Jurkat, Clone E6-1 (cell line): ENCODE results near the gene PSENEN.

ENCODE experiments used
- DNase-seq: peaks from one replicate; pipeline ENCODE4 v3.0.0-alpha.2; 2011; ENCODE audit warnings: low read depth, low spot score
- H3K4me3 ChIP-seq: 2 replicates; pipeline ENCODE4 v1.5.1; 2011; ENCODE audit warnings: mild to moderate bottlenecking, low read length, control low read depth, moderate library complexity

PSENEN gene

DNA sequence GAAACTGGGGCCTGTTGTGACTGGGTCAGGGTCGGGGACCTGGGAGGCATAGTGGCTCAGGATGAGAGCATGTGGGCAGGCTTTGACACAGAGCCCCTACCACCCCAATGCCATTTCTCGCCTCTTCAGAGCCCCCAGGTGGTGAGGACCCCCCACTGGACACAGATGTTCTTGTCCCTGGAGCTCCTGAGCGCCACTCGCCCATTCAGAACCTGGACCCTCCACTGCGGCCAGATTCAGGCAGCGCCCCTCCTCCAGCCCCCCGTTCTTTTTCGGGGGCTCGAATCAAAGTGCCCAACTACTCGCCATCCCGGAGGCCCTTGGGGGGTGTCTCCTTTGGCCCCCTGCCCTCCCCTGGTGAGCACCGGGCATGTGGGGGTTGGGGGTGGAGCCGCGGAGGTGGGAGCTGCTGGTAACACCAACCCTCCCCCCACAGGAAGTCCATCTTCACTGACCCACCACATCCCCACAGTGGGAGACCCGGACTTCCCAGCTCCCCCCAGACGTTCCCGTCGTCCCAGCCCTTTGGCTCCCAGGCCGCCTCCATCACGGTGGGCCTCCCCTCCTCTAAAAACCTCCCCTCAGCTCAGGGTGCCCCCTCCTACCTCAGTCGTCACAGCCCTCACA, 13.6 kb upstream of the PSENEN start:
- DNase-seq = no peak
- H3K4me3 ChIP-seq = no peak overlapping the region

DNA sequence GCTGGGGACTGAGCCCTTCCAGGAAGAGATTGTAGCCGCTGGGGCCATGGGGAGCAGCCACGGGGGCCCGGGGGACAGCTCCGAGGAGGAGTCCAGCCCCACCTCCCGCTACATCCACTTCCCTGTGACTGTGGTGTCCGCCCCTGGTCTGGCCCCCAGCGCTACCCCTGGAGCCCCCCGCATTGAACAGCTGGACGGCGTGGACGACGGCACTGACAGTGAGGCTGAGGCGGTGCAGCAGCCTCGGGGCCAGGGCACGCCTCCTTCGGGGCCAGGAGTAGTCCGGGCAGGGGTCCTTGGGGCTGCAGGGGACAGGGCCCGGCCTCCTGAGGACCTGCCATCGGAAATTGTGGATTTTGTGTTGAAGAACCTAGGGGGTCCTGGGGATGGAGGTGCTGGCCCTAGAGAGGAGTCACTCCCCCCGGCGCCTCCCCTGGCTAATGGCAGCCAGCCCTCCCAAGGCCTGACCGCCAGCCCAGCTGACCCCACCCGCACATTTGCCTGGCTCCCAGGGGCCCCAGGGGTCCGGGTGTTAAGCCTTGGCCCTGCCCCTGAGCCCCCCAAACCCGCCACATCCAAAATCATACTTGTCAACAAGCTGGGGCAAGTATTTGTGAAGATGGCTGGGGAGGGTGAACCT, 12.8 kb upstream of the PSENEN start:
- no peak overlapping the region for H3K4me3 ChIP-seq
- no peak for DNase-seq

DNA sequence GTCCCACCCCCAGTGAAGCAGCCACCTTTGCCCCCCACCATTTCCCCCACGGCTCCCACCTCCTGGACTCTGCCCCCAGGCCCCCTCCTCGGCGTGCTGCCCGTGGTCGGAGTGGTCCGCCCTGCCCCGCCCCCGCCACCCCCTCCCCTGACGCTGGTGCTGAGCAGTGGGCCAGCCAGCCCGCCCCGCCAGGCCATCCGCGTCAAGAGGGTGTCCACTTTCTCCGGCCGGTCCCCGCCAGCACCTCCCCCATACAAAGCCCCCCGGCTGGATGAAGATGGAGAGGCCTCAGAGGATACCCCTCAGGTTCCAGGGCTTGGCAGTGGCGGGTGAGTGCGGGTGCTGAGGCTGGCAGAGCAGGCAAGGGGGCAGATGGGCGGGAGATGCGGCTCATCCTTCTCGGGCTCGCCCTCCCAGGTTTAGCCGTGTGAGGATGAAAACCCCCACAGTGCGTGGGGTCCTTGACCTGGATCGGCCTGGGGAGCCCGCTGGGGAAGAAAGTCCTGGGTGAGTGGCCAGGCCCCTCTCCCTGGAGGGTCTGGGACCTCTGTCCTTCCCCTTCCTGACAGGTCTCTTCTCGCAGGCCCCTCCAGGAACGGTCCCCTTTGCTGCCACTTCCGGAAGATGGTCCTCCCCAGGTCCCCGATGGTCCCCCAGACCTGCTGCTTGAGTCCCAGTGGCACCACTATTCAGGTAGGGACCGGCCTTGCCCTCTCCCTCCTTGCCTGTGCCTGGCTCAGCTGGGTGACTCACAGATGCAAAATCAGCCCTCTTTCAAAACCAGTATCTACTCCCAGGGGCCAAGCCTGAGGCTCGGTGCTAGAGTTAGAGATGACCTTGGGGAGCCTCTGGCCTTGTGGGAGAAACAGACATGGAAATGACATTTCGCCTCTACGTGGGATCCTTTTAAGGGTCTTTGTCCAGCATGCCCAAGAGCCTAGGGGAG, 12.0 kb upstream of the PSENEN start:
- H3K4me3 ChIP-seq = no peak overlapping the region

DNA sequence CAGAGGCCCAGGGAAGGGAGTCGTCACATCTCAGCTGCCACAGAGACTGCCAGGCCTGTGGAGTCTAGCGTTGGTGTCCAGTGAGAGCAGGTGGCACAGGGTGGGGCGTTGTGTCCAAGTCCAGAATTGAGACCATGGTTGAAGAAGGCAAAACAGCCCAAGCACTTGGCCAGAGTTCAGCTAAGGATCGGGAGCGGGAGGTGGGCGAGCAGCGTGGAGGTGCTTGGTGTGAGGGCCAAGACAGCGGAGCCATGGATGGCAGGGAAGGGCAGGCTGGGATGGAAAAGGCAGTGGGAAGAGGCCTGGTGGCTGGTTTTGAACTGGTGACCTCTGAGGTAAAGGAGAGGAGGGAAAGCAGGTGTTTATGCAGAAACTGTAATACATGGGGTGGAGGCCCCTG, 11.2 kb upstream of the PSENEN start:
- H3K4me3 ChIP-seq = no peak overlapping the region
- DNase-seq = no peak

More for the DNA sequence above, 12.0 kb upstream of the PSENEN start:
- DNase-seq = no peak

DNA sequence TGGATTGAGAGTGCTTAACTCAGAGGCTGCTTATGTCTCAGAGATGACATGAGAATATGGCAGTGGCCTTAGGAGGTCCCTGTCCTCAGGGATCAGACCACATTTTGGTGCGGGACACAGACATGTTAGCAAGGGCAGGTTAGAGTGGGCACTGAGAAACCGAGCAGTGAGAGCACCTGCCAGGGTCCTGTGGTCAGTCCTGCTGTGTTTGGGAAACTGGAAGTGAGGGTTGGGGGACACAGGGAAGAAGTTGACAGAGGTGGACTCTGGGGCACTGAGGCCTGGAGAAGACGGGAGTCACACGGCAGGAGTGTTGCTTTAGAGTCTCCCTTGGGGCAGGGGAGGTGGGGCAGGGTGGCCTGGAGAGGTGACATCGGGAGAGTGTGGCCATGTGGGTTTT, 10.6 kb upstream of the PSENEN start:
- no peak for DNase-seq
- H3K4me3 ChIP-seq = no peak overlapping the region

DNA sequence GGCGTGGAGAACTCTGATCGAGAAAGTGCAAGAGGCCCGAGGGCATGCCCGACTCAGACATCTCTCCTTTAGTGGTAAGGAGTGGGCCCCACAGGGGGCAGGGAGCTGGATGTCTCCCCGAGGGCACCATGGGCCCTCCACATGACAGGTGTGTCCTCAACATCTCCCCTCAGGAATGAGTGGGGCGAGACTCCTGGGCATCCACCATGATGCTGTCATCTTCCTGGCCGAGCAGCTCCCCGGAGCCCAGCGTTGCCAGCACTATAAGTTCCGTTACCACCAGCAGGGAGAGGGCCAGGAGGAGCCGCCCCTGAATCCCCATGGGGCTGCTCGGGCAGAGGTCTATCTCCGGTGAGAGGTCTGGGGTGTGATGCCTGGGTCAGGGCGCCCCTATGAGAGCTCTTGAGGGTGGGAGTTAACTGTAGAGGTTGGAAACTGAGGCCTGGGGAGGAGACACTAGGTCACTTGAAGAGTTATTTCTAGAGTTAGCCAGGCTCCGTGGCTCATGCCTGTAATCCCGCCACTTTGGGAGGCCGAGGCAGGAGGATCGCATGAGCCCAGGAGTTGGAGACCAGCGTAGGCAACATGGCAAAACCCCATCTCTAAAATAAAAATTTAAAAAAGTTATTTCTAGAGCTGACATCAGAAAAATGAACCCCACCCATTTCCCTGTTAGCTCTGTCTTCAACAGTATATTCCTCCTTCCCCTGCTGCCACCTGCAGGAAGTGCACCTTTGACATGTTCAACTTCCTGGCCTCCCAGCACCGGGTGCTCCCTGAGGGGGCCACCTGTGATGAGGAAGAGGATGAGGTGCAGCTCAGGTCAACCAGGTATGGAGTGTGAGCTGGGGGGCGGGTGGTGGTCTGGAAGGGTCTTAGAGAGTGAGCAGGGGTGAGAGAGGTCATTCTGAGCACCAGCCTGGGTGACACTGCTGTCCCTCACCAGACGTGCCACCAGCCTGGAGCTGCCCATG, 8.3 kb upstream of the PSENEN start:
- H3K4me3 ChIP-seq = no peak overlapping the region
- DNase-seq = no peak

DNA sequence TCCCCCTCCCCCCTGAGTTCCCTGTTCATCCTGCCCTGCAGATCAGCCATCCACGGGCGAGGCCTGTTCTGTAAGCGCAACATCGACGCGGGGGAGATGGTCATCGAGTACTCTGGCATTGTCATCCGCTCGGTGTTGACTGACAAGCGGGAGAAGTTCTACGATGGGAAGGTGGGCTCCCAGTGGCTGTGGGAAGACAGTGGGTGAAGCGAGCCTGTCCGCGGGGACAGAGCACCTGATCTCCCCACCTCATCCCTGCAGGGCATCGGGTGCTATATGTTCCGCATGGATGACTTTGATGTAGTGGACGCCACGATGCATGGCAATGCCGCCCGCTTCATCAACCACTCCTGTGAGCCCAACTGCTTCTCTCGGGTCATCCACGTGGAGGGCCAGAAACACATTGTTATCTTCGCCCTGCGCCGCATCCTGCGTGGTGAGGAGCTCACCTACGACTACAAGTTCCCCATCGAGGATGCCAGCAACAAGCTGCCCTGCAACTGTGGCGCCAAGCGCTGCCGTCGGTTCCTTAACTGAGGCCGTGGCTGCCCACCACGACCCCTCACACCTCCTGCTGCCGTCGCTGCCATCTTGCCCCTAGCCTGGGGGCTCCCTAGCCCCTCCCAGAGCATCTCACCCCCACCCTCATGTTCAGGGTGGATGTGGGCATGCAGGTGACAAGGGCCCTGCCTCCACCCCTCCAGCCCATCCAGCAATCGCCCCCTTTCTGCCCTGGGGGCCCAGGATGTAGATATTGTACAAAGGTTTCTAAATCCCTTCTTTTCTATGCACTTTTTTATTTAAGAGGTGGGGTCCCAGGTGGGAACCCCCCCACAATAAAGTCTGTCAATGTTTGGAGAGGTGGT, 7.2 kb upstream of the PSENEN start:
- no peak for DNase-seq
- H3K4me3 ChIP-seq = no peak overlapping the region

DNA sequence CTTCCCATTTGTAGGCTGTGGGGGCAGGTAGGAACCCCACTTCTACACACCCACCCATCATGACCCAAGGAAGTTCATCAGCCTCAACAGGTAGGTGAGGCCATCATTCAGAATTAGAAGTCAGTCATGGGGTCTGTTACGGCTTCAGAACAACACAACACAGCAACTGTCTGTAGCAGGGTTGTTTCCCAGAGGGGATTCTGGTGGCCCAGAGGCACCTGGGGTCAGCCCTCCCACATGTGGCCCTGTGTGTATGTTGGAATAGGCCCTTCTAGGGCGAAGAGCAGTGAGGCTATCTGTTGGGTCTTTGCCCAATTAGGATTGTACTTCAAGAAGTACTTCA, 6.6 kb upstream of the PSENEN start:
- no peak for DNase-seq
- no peak overlapping the region for H3K4me3 ChIP-seq

DNA sequence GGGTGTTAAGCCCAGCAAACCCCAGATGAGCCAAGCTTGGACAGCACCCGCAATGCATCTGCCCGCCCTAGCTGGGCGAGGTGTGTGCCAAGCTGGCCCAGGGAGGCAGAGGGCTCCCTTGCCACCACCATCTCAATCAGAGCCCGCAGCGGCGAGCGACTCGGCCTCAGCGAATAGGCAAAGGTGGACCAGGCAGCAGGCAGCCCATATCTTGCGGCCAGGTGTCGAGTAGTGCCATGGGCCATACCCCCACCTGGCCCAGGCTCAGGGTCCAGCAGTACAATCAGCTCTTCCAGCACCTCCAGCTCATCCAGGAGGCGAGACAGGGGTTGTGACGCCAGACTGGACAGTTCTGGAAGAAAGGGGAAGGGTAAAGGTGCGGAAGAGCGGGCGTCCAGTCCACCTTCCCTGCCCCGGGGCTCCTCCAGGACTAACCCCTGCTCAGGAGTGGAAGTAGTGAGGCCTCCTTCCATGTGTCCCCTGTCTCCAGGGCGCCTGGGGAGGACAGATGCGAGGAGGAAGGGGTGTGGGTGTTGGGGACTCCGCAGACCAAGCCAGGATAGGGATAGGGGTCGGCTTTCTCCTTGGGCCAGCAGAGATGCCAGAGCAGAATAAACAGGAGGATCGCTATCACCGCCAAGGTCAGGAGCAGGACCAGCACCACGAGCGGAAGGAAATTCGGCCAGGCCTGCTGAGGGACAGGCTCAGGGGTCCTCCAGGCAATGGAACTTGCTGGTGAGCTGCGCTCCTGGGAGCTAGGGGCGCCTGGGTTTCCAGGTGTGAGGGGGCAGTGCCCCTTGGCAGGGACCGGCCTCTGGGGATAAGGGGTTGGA, 6.0 kb upstream of the PSENEN start:
- DNase-seq = no peak
- H3K4me3 ChIP-seq = peak overlapping the region; percentile 69

DNA sequence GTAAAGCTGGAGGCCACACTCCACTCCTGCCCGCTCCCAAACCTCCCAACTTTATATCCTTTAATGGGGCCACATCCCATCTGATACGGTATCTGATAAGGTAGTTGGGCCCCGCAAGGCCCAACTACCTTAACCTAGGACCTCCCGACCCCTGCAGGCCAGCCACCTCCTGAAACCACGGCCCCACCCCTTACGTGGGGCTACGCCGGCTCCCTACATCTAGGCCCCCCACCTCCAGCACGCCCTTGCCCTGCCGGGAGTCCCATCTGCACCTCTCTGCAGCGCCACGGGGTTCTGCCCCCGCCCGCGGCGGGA, 5.4 kb upstream of the PSENEN start:
- DNase-seq = no peak
- H3K4me3 ChIP-seq = peak overlapping the region; percentile 69

DNA sequence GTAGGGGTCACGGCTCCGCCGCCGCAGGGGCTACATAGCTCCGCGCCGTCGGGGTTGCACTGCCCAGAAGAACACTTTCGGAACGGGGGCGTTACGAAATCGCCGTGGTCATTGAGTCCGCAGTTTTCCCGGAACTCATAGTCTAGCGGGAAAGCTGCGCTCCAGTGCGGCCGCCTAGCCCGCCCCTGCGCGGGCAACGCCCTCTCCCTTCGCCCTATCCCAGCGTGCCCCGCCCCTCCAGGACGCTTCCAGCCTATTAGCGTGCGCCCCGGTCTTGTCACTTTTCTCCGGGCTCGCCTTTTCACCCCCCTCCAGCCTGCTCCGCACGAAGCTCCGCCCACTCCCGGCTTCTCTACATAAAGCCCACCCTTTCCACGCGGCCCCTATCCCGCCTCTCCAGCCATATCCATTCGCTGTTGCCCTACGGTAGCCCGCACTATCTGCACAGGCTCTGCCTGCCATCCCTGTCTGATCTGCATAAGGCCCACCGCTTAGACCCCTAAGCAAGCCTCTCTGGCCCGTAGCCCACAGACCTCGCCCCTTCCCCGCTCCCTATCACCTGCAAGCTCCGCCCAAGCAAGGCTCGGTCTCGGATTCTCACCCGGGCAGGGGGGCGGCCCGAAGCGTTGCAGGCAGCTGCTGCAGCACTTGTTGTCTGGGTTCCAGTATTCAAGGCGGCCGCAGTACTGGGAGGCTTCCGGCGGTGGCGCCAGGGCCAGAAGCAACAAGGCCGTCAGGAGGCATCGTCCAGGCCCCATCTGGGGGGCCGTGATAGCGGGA, 4.8 kb upstream of the PSENEN start:
- DNase-seq = peak; percentile 93
- H3K4me3 ChIP-seq = peak overlapping the region; percentile 69

DNA sequence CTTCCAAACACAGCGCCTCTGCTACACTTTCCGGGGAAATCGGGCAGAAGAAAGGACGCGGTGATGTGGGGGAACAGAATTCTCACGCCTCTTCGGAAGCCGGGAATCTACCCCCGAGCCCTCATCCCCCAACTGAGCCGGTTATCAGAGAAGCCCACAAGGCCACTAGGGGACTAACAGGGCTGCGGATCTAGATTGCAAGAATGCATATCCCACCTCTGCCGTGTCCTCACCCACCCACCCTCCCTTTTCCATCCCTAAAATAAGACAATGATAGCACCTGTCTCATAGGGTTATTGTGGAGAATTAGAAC, 4.3 kb upstream of the PSENEN start:
- DNase-seq = no peak
- H3K4me3 ChIP-seq = peak overlapping the region; percentile 69

DNA sequence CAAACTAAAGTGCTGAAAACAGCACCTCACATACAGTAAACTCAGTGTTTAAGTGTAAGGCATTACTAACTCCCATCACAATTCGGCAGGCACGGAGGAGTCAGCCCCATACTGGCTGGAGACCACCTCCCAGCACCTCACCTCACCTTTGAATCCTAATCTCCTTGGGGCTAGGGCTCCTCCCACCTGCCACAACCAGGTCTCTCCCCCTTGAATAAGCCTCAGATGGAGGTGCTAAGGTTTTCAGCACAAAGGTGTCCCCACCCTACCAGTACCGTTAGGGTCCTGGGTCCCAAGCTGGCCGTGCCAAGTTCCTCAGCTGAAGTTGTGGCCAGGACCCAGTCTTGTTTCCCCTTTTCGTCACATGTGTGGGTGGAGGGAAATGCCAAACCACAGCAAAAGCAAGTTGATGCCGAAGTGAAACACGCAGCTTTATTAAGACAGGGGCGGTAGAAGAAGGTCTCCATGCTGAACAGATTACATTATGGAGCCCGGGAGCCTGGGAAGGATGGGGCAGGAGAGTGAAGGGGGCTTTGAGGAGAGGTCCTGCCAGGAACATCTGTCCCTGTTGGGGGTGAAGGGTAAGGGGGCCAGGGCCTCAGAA, 3.2 kb upstream of the PSENEN start, which contains the start of gene IGFLR1:
Gene IGFLR1 (minus strand): TSS at position 332 of the 604 bp plus-strand sequence. CDS start 1,272 bp downstream, outside the sequence.
- peak; percentile 60 for DNase-seq
- peak within 1 kb of the TSS; percentile 69 for H3K4me3 ChIP-seq

DNA sequence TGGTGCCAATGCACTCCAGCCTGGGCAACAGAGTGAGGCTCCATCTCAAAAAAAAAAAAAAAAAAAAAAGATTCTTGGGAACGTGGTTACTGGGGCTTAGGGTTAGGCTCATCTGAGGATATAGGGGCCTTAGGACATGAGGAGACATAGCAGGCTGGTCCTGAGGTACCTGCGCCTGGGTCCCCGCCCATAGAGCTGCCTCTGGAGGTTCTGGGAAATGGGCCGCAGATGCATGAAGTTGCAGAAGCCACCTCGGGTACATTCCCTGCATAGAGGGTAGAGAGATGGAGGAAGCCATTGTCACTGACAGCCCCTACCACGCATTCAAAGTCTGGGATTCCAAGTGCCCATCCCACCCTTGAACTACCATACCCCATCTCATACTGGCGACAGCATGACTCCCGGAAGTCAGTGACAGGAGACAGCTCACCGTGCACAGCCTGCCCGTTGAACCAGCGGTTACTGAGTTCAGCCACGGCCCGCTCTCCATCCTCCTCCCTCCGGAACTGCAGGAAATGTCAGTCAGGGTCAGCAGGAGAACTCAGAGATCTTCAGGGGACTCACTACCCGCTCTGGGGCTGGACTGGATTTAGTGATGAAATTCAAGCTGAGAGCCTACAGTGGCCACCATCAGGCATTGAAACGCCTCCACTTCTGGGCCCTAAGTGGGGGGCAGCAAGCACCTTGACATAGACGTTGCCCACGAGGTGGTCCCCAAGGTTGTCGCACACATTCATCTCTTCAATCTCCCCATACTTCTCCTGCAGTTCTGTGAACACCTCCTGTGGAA, 1.6 kb upstream of the PSENEN start:
- peak overlapping the region; percentile 86 for H3K4me3 ChIP-seq
- DNase-seq = no peak

DNA sequence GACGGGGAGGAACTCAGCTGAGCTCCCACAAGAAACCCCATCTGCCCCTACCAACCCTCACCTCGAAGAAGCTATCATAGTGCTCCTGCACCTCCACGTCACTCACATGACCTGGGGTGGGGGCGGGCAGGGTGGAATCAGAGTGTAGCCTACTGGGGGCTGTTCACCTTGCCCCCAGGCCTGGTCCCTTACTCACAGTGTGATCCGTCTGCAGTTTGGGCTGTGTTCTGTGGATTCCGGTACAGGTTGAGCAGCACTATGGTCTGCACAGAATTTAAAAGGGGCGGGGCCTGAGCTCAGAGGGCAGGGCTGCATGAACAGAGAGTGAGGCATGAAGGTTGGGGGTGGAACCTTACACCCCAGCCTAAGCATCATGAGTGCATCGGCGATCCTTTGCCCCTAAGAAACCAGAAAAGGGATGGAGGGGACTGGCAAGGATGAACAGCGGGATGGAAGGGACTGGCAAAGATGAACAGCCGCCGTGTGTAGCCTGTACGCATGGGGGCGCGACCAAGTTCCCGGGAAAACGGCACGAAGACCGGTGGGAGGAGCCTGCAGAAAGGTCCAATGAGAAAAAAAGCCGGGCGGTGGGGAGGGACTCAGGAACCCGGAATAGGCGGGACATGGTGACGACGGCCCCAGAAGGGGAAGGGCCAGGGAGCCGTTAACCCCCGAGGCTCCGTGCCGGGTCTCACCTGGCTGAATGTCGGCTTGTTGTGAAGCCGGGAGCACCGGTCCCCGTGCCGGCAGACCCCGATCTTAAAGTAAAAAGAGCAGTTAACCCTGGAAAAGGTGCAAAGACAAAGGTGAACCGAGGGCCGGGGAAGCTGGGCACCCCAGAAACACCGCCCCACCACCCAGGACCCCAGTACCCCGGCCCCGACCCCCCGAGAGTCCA, 772 bp upstream of the PSENEN start:
- peak overlapping the region; percentile 86 for H3K4me3 ChIP-seq
- peak; percentile 94 for DNase-seq
